GM23248 (cell line): ENCODE results near the gene ZFAND3.

ENCODE experiments used
- EZH2 ChIP-seq: fragments of 200-600 bp; sonication (generic); IDR thresholded peaks from 2 replicates; pipeline ENCODE4 v1.6.1; 2018; ENCODE audit warnings: antibody characterized with exemption, mild to moderate bottlenecking; ENCODE audit not compliant: insufficient read depth, poor library complexity, severe bottlenecking
- EZH2phosphoT487 ChIP-seq: fragments of 200-600 bp; sonication (generic); IDR thresholded peaks from 2 replicates; pipeline ENCODE4 v1.6.1; 2018; ENCODE audit warnings: antibody characterized with exemption, moderate library complexity, mild to moderate bottlenecking, low read depth; ENCODE audit not compliant: insufficient read depth

GRCh38 chr6:38118791-38119365 lies 299.4 kb downstream of the ZFAND3 start:
- no peak for TF ChIP-seq EZH2phosphoT487
- no peak for TF ChIP-seq EZH2
